NCI-H226 (cell line): ENCODE results near the gene CUL9.

ENCODE experiments used
- DNase-seq: peaks from one replicate; pipeline ENCODE4 v3.0.0-alpha.2; 2015

The CUL9 gene

GRCh38 chr6:43258180-43258579 is 76.2 kb downstream of the CUL9 start:
- no peak for DNase-seq

GRCh38 chr6:43258807-43259686 is 77.1 kb downstream of the CUL9 start:
- no peak for DNase-seq

GRCh38 chr6:43260791-43261190 is 78.8 kb downstream of the CUL9 start:
- DNase-seq, result no peak

- no peak for DNase-seq
Observed at GRCh38 chr6:43261198-43261597, 79.2 kb downstream of the CUL9 start.

- no peak for DNase-seq
Observed at GRCh38 chr6:43262000-43262779, 80.2 kb downstream of the CUL9 start.

GRCh38 chr6:43262780-43263313 is 80.9 kb downstream of the CUL9 start:
- DNase-seq, result no peak

- peak; percentile 31 for DNase-seq
Observed at GRCh38 chr6:43263314-43264178, 81.5 kb downstream of the CUL9 start.

- no peak for DNase-seq
Observed at GRCh38 chr6:43264599-43265145, 82.7 kb downstream of the CUL9 start.

GRCh38 chr6:43265564-43265963 is 83.6 kb downstream of the CUL9 start:
- DNase-seq, result no peak

GRCh38 chr6:43267619-43268354 is 85.8 kb downstream of the CUL9 start:
- DNase-seq, result no peak

- no peak for DNase-seq
Observed at GRCh38 chr6:43268355-43268700, 86.3 kb downstream of the CUL9 start.

GRCh38 chr6:43268782-43269272 is 86.8 kb downstream of the CUL9 start:
- no peak for DNase-seq

GRCh38 chr6:43269273-43270007 is 87.4 kb downstream of the CUL9 start:
- no peak for DNase-seq

- DNase-seq, result no peak
Observed at GRCh38 chr6:43271103-43271815, 89.3 kb downstream of the CUL9 start.

- no peak for DNase-seq
Observed at GRCh38 chr6:43271944-43272343, 89.9 kb downstream of the CUL9 start.

GRCh38 chr6:43273707-43274106 is 91.7 kb downstream of the CUL9 start:
- DNase-seq, result no peak
